ENCODE measurements around the gene MAP2K6. TPM values are rescaled to one million over a fixed set of nuclear protein-coding genes. Genes with fewer than 3 reads are reported as not detected.
A peak's percentile ranks its signal among the peaks of the same experiment; 100 is the strongest.

MAP2K6 gene
- polyA plus RNA-seq, 1 of the 3 experiments (the other 2 are of a cell fraction) = 6.7 TPM

DNA sequence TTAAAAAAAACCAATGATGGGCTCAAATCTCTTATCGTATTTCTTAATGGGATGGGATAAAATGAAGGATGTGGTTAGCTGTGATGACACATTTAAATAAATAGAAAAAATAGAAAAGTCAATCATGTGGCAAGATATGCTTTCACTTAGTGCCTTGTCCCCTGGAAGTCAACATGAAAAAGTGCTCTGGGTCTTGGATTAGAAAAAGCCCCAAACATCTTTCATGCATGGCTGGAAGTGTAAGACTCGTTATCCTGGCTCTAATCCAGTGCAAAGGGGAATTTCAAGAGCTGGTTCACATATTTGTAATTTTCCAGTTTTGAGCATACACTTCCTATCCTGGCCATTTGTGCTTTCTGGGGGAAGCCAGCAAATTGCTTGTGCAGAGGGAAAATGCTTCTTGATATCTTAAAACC is 160.9 kb downstream of the MAP2K6 start:
- Histone ChIP-seq H4K20me1 (ENCODE audit: insufficient read depth) (no peaks in the 10 kb centered on the region), H3K4me3 (ENCODE audit: low read depth in 2 of 2, low read length in 1 of 2) (no peak overlapping the region), H3K36me3 (replicated peaks in 1 of 2; ENCODE audit: control insufficient read depth in 1 of 2, insufficient read depth in 2 of 2, low read length in 1 of 2) (no peaks in the 10 kb centered on the region), H3K4me2 (peak overlapping the region; percentile 1; the same call in 1 of the 2 replicates), H3K27ac (ENCODE audit: low read depth in 2 of 2, low read length in 1 of 2) (peak overlapping the region; percentile 11 to 31; a peak in 3 of 4 replicates), H3K9me2 (no peaks in the 10 kb centered on the region), H3K9ac (peak overlapping the region; percentile 6; the same call in 1 of the 2 replicates), H3K4me1 (ENCODE audit: control insufficient read depth in 1 of 2, insufficient read depth in 2 of 2, low read depth in 1 of 2, low read length in 1 of 2) (peaks cover 3 to 23% of the 10 kb centered on the region in 2 experiments; a peak in 3 of 4 replicates), H2AFZ (ENCODE audit: low read depth) (no peak overlapping the region; the same call in 1 of the 2 replicates), H3K79me2 (ENCODE audit: insufficient read depth) (no peaks in the 10 kb centered on the region), H3K27me3 (ENCODE audit: insufficient read depth) (no peaks in the 10 kb centered on the region), H3K9me3 (no peaks in the 10 kb centered on the region), H3F3A (replicated peaks; ENCODE audit: insufficient read depth) (peaks cover 17% of the 10 kb centered on the region)
- CTCF ChIA-PET = interaction anchor here (1.3 to 3.5 kb wide), 6 partner anchors 32 to 1054 kb away, joined by 4 to 13 read pairs (median 6); no protein-coding TSS in a partner anchor
- WGBS (ENCODE audit: low lambda C conversion rate) = 7% methylated on average over 2 of the region's 2 CpGs
- DNase-seq = no peak
- POLR2A ChIA-PET = no interaction called here
- TF ChIP-seq TEAD4 (IDR thresholded peaks at IDR 0.05; ENCODE audit: borderline replicate concordance, insufficient read depth) (peak; percentile 76; the same call in 1 of the 2 replicates), REST (IDR thresholded peaks at IDR 0.05; ENCODE audit: low read depth, low read length) (no peak), PBX3 (IDR thresholded peaks at IDR 0.05) (peak; percentile 88), JUND (IDR thresholded peaks at IDR 0.05) (peak; percentile 34), SIN3A (IDR thresholded peaks at IDR 0.05; ENCODE audit: borderline replicate concordance, low read depth, low read length) (0 out of 2 replicates have a peak, but pooled peaks have one; percentile 25), FOXJ3 (CRISPR knock-in tag; IDR thresholded peaks at IDR 0.05) (no peak), TCF12 (IDR thresholded peaks at IDR 0.05) (peak; percentile 79), EP300 (IDR thresholded peaks at IDR 0.05; ENCODE audit: borderline replicate concordance in 1 of 2, low read depth in 1 of 2, low read length in 1 of 2) (peak in 1 of 2 experiments; percentile 38; a peak in 1 of 4 replicates), FOXM1 (IDR thresholded peaks at IDR 0.05; ENCODE audit: low read depth) (no peak), NFIC (IDR thresholded peaks at IDR 0.05; ENCODE audit: borderline replicate concordance) (peak; percentile 88)

DNA sequence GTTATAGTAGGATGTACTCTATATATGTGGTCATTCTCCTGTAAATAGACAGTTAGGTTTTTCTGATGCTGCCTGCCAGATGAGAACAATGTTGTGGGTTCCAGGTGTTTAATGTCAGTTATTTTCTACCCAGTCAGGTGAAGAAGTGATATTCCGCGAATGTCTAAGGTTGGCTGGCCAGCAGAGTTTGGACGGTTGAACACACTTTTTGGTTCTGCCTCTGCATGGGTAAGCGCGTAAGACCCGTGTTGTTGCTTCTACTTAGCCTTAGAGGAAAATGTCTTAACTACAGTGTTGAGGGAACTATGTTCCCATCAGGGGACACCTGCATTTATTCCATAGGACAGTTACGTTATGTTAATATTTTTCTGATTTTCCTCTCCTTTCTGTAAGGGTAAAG is 162.6 kb downstream of the MAP2K6 start:
- Histone ChIP-seq H3K9ac (no peak overlapping the region), H4K20me1 (ENCODE audit: insufficient read depth) (no peaks in the 10 kb centered on the region), H3K4me3 (ENCODE audit: low read depth in 2 of 2, low read length in 1 of 2) (no peak overlapping the region), H3K9me2 (no peaks in the 10 kb centered on the region), H3K79me2 (ENCODE audit: insufficient read depth) (no peaks in the 10 kb centered on the region), H3K27ac (ENCODE audit: low read depth in 2 of 2, low read length in 1 of 2) (no peak overlapping the region), H3K4me2 (no peak overlapping the region), H3K36me3 (replicated peaks in 1 of 2; ENCODE audit: control insufficient read depth in 1 of 2, insufficient read depth in 2 of 2, low read length in 1 of 2) (no peaks in the 10 kb centered on the region), H3K9me3 (no peaks in the 10 kb centered on the region), H3K27me3 (ENCODE audit: insufficient read depth) (no peaks in the 10 kb centered on the region), H3F3A (replicated peaks; ENCODE audit: insufficient read depth) (peaks cover 17% of the 10 kb centered on the region), H3K4me1 (ENCODE audit: control insufficient read depth in 1 of 2, insufficient read depth in 2 of 2, low read depth in 1 of 2, low read length in 1 of 2) (peaks cover 3 to 23% of the 10 kb centered on the region in 2 experiments; a peak in 3 of 4 replicates), H2AFZ (ENCODE audit: low read depth) (no peak overlapping the region)
- POLR2A ChIA-PET = no interaction called here
- CTCF ChIA-PET = interaction anchor here (1.0 to 4.3 kb wide), 5 partner anchors 8 to 1053 kb away, joined by 3 to 24 read pairs (median 8); no protein-coding TSS in a partner anchor
- DNase-seq = no peak
- 93% methylated on average over 7 of the region's 7 CpGs for WGBS (ENCODE audit: low lambda C conversion rate)
- TF ChIP-seq ELF1 (IDR thresholded peaks at IDR 0.05) (no peak), TCF12 (IDR thresholded peaks at IDR 0.05) (no peak), NFIC (IDR thresholded peaks at IDR 0.05; ENCODE audit: borderline replicate concordance) (no peak), USF2 (IDR thresholded peaks at IDR 0.05; ENCODE audit: borderline replicate concordance, low read depth, low read length) (no peak), PBX3 (IDR thresholded peaks at IDR 0.05) (no peak), RXRA (IDR thresholded peaks at IDR 0.05; ENCODE audit: borderline replicate concordance, low read depth) (no peak), CTCF (IDR thresholded peaks at IDR 0.05) (no peak), SMC3 (IDR thresholded peaks at IDR 0.05; ENCODE audit: low read depth, low read length) (no peak), SIN3A (IDR thresholded peaks at IDR 0.05; ENCODE audit: borderline replicate concordance, low read depth, low read length) (no peak), TEAD4 (IDR thresholded peaks at IDR 0.05; ENCODE audit: borderline replicate concordance, insufficient read depth) (no peak), FOXM1 (IDR thresholded peaks at IDR 0.05; ENCODE audit: low read depth) (no peak), FOSL2 (IDR thresholded peaks at IDR 0.05; ENCODE audit: borderline replicate concordance, low read depth) (no peak)
